Hepatocyte (in vitro differentiated cells): ENCODE results near the gene SAMD11. TPM values are rescaled to one million over a fixed set of nuclear protein-coding genes. Genes with fewer than 3 reads are reported as not detected.
A peak's percentile ranks its signal among the peaks of the same experiment; 100 is the strongest.

ENCODE experiments used
- DNase-seq: peaks from one replicate; pipeline ENCODE4 v3.0.0-alpha.2; 2016; ENCODE audit warnings: low spot score
- H2AFZ ChIP-seq: fragments of 200-600 bp; sonication (generic); 2 replicates; pipeline ENCODE4 v1.6.0; 2016; ENCODE audit warnings: antibody characterized with exemption, mild to moderate bottlenecking
- H3K27ac ChIP-seq: fragments of 200-600 bp; sonication (generic); 2 replicates; pipeline ENCODE4 v1.5.1; 2016; ENCODE audit warnings: mild to moderate bottlenecking
- H3K27me3 ChIP-seq: fragments of 200-600 bp; sonication (generic); 2 replicates; pipeline ENCODE4 v1.6.1; 2016
- H3K36me3 ChIP-seq: fragments of 200-600 bp; sonication (generic); replicated peaks from 2 replicates; pipeline ENCODE4 v1.5.1; 2016; ENCODE audit warnings: low read depth; ENCODE audit not compliant: insufficient read depth
- H3K4me1 ChIP-seq: fragments of 200-600 bp; sonication (generic); 2 replicates; pipeline ENCODE4 v1.5.1; 2016; ENCODE audit warnings: mild to moderate bottlenecking, moderate library complexity; ENCODE audit not compliant: insufficient read depth
- H3K4me2 ChIP-seq: fragments of 200-600 bp; sonication (generic); 2 replicates; pipeline ENCODE4 v1.6.0; 2016
- H3K4me3 ChIP-seq: fragments of 200-600 bp; sonication (generic); 2 replicates; pipeline ENCODE4 v1.5.1; 2016; ENCODE audit warnings: mild to moderate bottlenecking
- H3K79me2 ChIP-seq: fragments of 200-600 bp; sonication (generic); 2 replicates; pipeline ENCODE4 v1.6.0; 2017; ENCODE audit warnings: mild to moderate bottlenecking
- H3K9me2 ChIP-seq: fragments of 200-600 bp; sonication (generic); replicated peaks from 2 replicates; pipeline ENCODE4 v1.6.0; 2017; ENCODE audit warnings: mild to moderate bottlenecking; ENCODE audit not compliant: insufficient read depth
- H3K9me3 ChIP-seq: fragments of 200-600 bp; sonication (generic); 2 replicates; pipeline ENCODE4 v1.5.1; 2016; ENCODE audit warnings: low read depth, mild to moderate bottlenecking
- H4K20me1 ChIP-seq: fragments of 200-600 bp; sonication (generic); 2 replicates; pipeline ENCODE4 v1.6.0; 2016; ENCODE audit warnings: mild to moderate bottlenecking; ENCODE audit not compliant: insufficient read depth, poor library complexity, severe bottlenecking
- CTCF ChIP-seq: fragments of 200-600 bp; sonication (generic); IDR thresholded peaks from 2 replicates; pipeline ENCODE4 v1.5.1; 2016; ENCODE audit warnings: antibody characterized with exemption, mild to moderate bottlenecking; ENCODE audit not compliant: poor library complexity
- EZH2 ChIP-seq: fragments of 200-600 bp; sonication (generic); IDR thresholded peaks from 2 replicates; pipeline ENCODE4 v1.6.1; 2016; ENCODE audit warnings: antibody characterized with exemption, mild to moderate bottlenecking, borderline replicate concordance
- EZH2phosphoT487 ChIP-seq: fragments of 200-600 bp; sonication (generic); IDR thresholded peaks from one replicate; pipeline ENCODE4 v1.6.1; 2018; ENCODE audit warnings: antibody characterized with exemption, mild to moderate bottlenecking, low read depth, moderate library complexity; ENCODE audit not compliant: unreplicated experiment, severe bottlenecking
- WGBS: methylation state at CpG from one replicate; pipeline ENCODE4 v1.1.6; 2016; ENCODE audit warnings: low lambda C conversion rate; ENCODE audit errors: missing lambda C conversion rate; 5-methylcytosine and 5-hydroxymethylcytosine counted together
- polyA plus RNA-seq: library from polyadenylated mRNA; unstranded; fragments of >200 nt; fragmentation: Nextera tagmentation; extraction: Ambion mirVana; gene quantifications from 2 replicates; pipeline ENCODE4 v1.2.1, GENCODE V29; 2016
- total RNA-seq: library from RNA; depleted of rRNA; stranded (reverse); fragments of >200 nt; gene quantifications from 2 replicates; pipeline ENCODE4 v1.2.3, GENCODE V29; 2014

The SAMD11 gene
- total and polyA plus RNA-seq, 2 experiments from 2014 or later: 9.5 to 17.1 TPM

GRCh38 chr1:967466-968343 is 44.0 kb downstream of the SAMD11 start:
- Histone ChIP-seq H3K79me2 (no peaks in the 10 kb centered on the region), H3K27me3 (peaks cover 4% of the 10 kb centered on the region), H3K4me3 (no peak overlapping the region), H3K4me1 (peaks cover 13% of the 10 kb centered on the region), H2AFZ (no peak overlapping the region), H3K9me2 (no peaks in the 10 kb centered on the region), H3K9me3 (no peaks in the 10 kb centered on the region), H3K27ac (no peak overlapping the region), H3K4me2 (peak overlapping the region; percentile 99), H3K36me3 (no peaks in the 10 kb centered on the region), H4K20me1 (no peaks in the 10 kb centered on the region)
- DNase-seq: no peak
- WGBS: 84% methylated on average over 23 of the region's 23 CpGs
- TF ChIP-seq EZH2: no peak
- no peak for TF ChIP-seq CTCF
- TF ChIP-seq EZH2phosphoT487: no peak

- Histone ChIP-seq H4K20me1 (no peaks in the 10 kb centered on the region), H2AFZ (no peak overlapping the region), H3K9me3 (no peaks in the 10 kb centered on the region), H3K4me3 (no peak overlapping the region), H3K4me2 (no peak overlapping the region), H3K79me2 (no peaks in the 10 kb centered on the region), H3K27ac (no peak overlapping the region), H3K4me1 (peaks cover 13% of the 10 kb centered on the region), H3K9me2 (no peaks in the 10 kb centered on the region), H3K27me3 (peaks cover 4% of the 10 kb centered on the region), H3K36me3 (no peaks in the 10 kb centered on the region)
- no peak for TF ChIP-seq CTCF
- no peak for TF ChIP-seq EZH2
- no peak for TF ChIP-seq EZH2phosphoT487
- WGBS: 84% methylated on average over 15 of the region's 15 CpGs
- no peak for DNase-seq
Observed at GRCh38 chr1:969260-969855, 45.6 kb downstream of the SAMD11 start.

GRCh38 chr1:970242-970972 is 46.7 kb downstream of the SAMD11 start:
- Histone ChIP-seq H2AFZ (no peak overlapping the region), H3K4me3 (no peak overlapping the region), H3K27ac (no peak overlapping the region), H3K9me2 (no peaks in the 10 kb centered on the region), H3K4me1 (peaks cover 13% of the 10 kb centered on the region), H3K9me3 (no peaks in the 10 kb centered on the region), H4K20me1 (no peaks in the 10 kb centered on the region), H3K4me2 (no peak overlapping the region), H3K79me2 (no peaks in the 10 kb centered on the region), H3K36me3 (no peaks in the 10 kb centered on the region), H3K27me3 (peaks cover 4% of the 10 kb centered on the region)
- DNase-seq: no peak
- 38% methylated on average over 23 of the region's 33 CpGs for WGBS
- TF ChIP-seq EZH2: no peak
- TF ChIP-seq EZH2phosphoT487: no peak
- no peak for TF ChIP-seq CTCF
